HG03378 (cell line): ENCODE measurements around the gene HDAC8.
"Not testable (repeated sequence)": the region's sequence is repeated elsewhere in the genome, so short reads cannot be mapped to it uniquely, and the experiment has no call there.

Experiments used
- ATAC-seq: cut with Tn5 transposase; IDR thresholded peaks from one replicate; pipeline ENCODE4 v1.9.1; 2021; ENCODE audit warnings: mild to moderate bottlenecking, moderate library complexity; ENCODE audit not compliant: unreplicated experiment

HDAC8 gene

GRCh38 chrX:72330131-72330530, 242.5 kb downstream of the HDAC8 start:
- ATAC-seq = no peak

DNA sequence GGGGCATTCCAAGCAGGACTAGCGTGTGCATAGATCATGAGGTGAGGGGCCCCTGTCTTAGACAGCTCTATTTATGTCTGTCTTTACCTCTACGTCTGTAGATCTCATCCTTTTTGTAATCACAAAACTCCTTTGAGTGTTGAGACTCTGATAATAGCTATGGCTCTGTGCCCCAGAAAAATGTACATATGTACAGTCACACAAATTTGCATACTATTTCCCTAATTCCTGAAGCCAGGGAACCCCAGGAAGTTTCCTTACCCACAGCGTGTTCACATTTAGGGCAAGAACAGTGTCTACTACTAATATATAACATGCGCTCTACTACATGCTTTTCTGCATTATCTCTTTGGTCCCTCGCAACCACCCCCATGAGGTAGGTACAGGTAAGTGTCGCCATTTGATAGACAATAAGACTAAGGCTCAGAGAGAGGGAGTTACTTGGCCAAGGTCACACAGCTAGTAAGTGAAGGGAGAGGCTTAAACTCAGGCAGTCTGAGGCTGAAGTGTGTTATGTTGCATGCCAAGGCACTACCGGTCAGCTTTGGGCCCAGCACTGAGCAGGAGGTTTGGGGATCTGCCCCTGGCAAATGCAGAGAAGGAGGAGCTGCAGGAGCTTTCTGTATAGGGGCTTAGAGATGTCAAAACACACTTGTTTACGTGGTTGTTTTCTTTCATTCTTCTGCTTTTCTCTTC, 245.9 kb downstream of the HDAC8 start:
- ATAC-seq = no peak

DNA sequence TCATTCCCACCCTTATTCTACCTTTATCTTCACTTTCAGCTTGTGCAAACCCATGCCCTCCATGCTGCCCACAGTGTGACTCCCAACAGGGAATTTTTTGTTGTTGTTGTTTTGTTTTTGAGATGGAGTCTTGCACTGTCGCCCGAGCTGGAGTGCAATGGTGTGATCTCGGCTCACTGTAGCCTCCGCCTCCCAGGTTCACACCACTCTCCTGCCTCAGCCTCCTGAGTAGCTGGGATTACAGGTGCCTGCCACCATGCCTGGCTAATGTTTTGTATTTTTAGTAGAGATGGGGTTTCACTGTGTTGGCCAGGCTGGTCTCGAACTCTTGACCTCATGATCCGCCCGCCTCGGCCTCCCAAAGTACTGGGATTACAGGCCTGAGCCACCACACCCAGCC, 253.0 kb downstream of the HDAC8 start:
- ATAC-seq = not testable (repeated sequence)

GRCh38 chrX:72317139-72317538, 255.5 kb downstream of the HDAC8 start:
- ATAC-seq = no peak

GRCh38 chrX:72316408-72317110, 256.1 kb downstream of the HDAC8 start:
- no peak for ATAC-seq

DNA sequence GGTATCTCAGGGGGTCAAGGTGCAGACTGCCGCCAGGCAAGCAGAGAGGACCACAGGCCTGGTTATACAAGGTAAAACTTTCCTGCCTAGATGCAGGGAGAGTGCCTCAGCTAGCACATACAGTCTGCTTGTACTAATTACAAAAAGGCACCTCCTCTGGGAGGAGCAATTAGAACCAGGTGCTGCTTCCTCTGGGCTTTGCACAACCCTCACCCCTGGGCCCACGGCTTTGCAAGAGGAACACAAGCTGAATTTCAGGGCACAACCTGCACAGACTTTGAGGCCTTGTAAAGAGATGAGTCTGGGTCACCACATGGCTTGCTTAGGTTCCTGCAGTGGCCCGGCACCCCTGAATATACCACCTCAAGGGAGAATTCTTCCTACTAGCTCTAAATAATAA, 257.8 kb downstream of the HDAC8 start:
- no peak for ATAC-seq

DNA sequence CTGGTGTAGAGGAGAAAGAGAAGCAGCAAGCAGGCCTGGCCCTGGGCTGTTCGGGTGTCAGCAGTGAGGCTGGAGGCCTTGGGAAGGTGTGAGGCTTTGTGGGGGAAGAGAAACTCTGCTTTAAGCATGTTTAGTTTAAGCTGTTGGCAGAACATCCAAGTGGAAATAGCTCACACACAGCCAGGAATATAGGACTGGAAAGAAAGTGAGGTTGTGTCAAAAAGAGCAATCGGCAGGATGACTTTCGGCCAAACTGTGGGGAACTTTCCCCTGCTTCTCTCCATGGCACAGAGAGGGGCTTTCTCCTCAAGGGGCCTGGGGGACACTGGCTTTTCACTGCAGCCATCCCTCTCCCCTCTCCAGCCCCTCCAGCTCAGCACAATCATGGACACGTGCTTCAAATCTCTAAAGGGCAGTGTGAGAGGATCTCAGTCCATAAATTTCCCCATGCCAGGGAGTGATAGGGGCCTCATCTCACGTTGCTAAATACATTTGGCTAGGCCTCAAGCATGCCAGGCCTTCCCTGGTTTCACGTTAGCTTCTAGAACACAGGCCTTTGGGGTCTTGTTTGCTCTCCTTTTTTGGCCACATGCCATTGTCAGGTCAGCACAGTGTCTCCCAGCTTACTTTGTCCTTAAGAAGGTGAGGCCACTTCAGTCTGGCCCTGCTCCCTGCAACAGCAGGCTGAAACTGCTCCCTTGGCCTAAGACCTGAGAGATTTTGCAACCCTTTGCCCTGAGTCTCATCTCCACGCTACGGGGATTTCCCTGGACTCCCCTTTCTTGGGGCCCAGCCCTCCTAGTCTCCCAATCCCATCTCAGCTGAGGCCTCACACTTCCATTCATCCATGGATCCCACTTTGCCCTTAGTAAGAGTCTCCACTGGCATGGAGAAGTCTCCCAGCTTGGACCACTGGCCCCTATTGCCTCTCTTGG, 258.7 kb downstream of the HDAC8 start:
- no peak for ATAC-seq

GRCh38 chrX:72312311-72312940, 260.2 kb downstream of the HDAC8 start:
- ATAC-seq = no peak

DNA sequence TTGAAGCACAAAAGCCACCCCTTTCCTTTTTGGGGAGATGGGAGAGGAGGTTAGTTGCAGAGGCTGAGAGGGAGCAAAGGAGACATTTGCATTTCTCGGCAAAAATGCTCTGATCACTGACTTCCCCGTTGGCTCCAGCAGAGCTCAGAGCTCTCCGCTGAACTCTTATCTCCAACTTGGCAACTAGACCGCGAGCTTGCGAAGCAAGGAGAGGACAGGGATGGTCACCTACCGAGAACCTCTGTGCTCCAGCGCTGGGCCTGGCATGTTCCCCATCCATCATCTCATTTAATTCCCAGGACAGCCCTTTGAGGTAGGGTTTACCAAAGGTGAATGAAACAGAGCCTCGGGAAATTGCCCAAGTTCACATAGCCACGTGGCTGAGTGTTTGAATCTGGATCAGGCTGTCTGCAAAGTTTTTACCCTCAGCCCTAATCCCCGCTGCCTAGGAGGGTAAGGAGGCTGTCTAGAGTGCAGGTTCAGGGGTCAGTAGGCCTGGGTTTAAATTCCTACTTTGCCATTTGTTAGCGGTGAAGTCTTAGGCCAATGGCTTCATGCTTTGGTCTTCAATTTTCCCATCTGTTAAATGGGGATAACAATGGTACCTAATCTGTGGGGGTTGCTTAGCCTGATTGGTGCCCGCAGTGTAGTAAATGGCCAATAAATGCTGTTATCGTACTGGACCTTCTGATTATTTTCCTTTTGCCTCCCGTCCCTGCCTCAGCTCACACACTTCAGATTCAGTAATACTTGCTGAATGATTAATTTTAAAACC, 263.2 kb downstream of the HDAC8 start:
- no peak for ATAC-seq

DNA sequence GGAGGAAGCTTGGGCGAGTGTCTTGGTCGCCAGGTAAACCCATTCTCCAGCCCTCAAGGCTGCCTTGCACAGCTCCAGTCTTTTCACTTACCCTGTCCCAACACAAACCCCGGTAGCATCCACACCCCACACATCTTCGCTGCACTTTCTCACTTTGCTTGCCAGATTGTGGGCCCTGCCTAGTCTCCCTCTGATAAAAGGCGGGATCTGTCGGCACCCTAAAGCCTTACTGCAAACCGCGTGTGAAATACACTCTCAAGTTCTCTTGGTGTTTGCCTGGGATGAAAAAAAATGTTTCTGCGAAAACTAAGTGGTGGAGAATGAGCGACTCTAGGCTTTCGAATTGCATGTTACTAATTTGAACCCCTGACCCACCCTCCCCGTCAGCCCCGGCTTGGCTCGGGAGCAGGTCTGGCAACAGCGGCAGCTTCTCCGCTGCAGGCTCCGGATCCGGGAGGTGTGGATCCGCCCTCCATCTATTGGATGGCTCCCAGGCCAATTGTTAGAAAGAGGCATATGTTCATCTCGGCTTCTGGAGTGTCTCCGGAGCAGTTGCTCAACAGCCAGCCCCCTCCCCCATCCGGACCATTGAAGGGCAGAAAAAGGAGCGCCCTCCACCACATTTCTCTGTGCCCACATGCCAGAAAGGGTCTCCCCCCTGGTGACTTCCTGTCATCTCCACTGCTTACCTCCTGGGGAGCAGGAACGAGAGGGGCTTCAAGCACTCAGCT, 263.9 kb downstream of the HDAC8 start:
- no peak for ATAC-seq

GRCh38 chrX:72308209-72308565, 264.5 kb downstream of the HDAC8 start:
- no peak for ATAC-seq

- no peak for ATAC-seq
Observed at GRCh38 chrX:72307646-72308051, 265.0 kb downstream of the HDAC8 start.

GRCh38 chrX:72306851-72307645, 265.6 kb downstream of the HDAC8 start:
- ATAC-seq = peak; percentile 67

DNA sequence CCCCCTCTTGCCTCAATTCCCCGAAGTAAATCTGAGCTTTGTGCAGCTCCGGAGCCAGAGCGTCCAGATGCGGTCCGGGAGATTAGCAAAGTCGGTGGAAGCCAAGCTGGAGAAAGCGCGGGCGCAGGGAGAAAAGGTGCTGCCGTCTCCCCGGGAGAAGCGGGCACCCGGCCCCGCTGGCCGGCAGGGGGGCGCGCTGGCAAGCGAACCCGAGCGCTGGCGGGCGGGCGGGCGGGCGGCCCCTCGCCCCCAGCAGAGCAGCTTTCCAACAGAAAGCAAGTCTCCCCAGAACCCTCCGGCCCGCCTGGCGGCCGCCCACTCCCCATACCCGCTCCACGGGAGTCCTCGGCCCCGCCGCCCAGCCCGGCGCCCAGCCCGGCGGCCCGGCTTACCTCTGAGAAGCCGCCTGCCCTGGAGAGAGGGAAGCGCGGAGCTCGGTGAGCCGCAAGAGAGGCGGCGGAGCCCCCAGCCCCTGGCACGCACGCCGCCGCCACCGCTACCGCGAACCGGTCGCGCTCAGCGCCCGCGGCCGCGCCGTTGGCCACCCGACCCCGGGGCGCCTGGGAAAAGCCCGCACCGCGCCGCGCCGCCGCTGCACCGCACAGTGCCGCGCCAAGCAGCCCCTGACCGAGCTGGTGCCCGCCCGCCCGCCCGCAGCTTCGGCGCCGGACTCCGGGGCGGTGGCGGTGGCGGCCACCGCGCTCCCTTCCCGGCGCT, 266.4 kb downstream of the HDAC8 start:
- peak; percentile 8 for ATAC-seq

- ATAC-seq = no peak
Observed at GRCh38 chrX:72305286-72306084, 267.2 kb downstream of the HDAC8 start, which contains the start of gene CITED1. Gene CITED1, minus strand, starts transcription at chrX:72305914. Its CDS starts 3,045 bp downstream, at chrX:72302869.

DNA sequence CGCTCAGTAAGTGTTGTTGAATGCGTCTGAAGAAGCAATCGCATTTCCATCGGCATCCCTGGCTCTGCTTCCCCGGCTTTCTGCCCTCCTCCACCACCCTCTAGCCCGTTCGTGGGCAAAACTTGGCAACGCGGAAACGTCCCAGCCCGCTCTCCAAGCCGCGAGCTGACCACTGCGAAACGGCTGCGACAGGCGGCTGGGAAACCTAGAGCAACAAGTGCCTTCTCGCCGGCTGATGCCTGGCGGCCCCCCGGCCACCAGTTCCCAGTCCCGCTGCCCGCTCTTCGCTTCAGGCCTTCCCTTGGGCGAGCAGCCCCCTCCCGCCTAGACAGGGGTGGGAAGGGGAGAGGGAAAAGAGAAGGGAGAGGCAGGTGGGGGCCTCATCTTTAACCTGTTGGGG, 267.8 kb downstream of the HDAC8 start:
- ATAC-seq = no peak

GRCh38 chrX:72301781-72302180, 270.9 kb downstream of the HDAC8 start:
- no peak for ATAC-seq
